T-cell (primary cell): ENCODE results near the gene MTM1. TPM values are rescaled to one million over a fixed set of nuclear protein-coding genes. Genes with fewer than 3 reads are reported as not detected.

Experiments used
- ATAC-seq, 4 experiments: fragments of 200-7000 bp in 3 of 4; fragments of 150-1000 bp in 1 of 4; cut with Tn5 transposase; replicated peaks in 1 of 4; 1 replicate in 3 of 4; 2 replicates in 1 of 4; pipeline ENCODE4 v1.10.0; 2021; ENCODE audit warnings: moderate library complexity in 3 of 4, mild to moderate bottlenecking in 2 of 4, moderate number of reproducible peaks in 1 of 4
- CTCF ChIA-PET, 2 donors: fragments of 300-600 bp; sonication (Branson Sonifier 250); formaldehyde crosslinking; loops; one replicate each; lab custom pipeline; 2022; ENCODE audit warnings: antibody characterized with exemption in 2 of 2; lab: Charles Lee
- POLR2A ChIA-PET, 2 donors: fragments of 300-600 bp; sonication (Branson Sonifier 250); formaldehyde crosslinking; loops; one replicate each; lab custom pipeline; 2022; ENCODE audit warnings: antibody characterized with exemption in 2 of 2; lab: Charles Lee
- DNase-seq, 35 experiments: peaks; one replicate each; pipeline versions ENCODE4 v3.0.0 to v3.0.0-alpha.2; 2013 to 2023
- H3K27ac ChIP-seq: one replicate; pipeline ENCODE4 v1.5.1; 2013; ENCODE audit warnings: low read length
- H3K27me3 ChIP-seq, 2 experiments: replicated peaks in 1 of 2; 1 replicate in 1 of 2; 2 replicates in 1 of 2; pipeline versions ENCODE4 v1.6.1 to v1.7.0; 2013; ENCODE audit warnings: low read length in 1 of 2, mixed read lengths in 1 of 2; ENCODE audit not compliant: control insufficient read depth in 2 of 2, insufficient read depth in 2 of 2; ENCODE audit errors: extremely low read depth in 1 of 2
- H3K36me3 ChIP-seq, 2 donors: 1 replicate in 1 of 2; 2 replicates in 1 of 2; pipeline versions ENCODE4 v1.6.1 to v1.7.0; 2013; ENCODE audit warnings: low read length in 1 of 2; ENCODE audit not compliant: control insufficient read depth in 2 of 2, insufficient read depth in 1 of 2; ENCODE audit errors: extremely low read depth in 1 of 2
- H3K4me1 ChIP-seq, 2 experiments: 1 replicate in 1 of 2; 2 replicates in 1 of 2; pipeline versions ENCODE4 v1.6.1 to v1.7.0; 2013; ENCODE audit warnings: low read length in 2 of 2, mixed read lengths in 1 of 2; ENCODE audit not compliant: insufficient read depth in 2 of 2, control insufficient read depth in 1 of 2; ENCODE audit errors: extremely low read depth in 1 of 2
- H3K4me3 ChIP-seq, 2 donors: 1 replicate in 1 of 2; 2 replicates in 1 of 2; pipeline versions ENCODE4 v1.5.1 to v1.7.0; 2013; ENCODE audit warnings: mild to moderate bottlenecking in 2 of 2, low read length in 1 of 2, moderate library complexity in 1 of 2; ENCODE audit not compliant: control insufficient read depth in 1 of 2; ENCODE audit errors: extremely low read depth in 1 of 2
- H3K9me3 ChIP-seq: 2 replicates; pipeline ENCODE4 v1.7.0; 2013
- H3K27ac Mint-ChIP-seq, 2 donors: one replicate each; pipeline ENCODE4 v1.8.0; 2020 to 2021; ENCODE audit warnings: mild to moderate bottlenecking in 2 of 2, mixed read lengths in 2 of 2
- H3K27me3 Mint-ChIP-seq, 2 donors: one replicate each; pipeline ENCODE4 v1.8.0; 2021 to 2022; ENCODE audit warnings: mixed read lengths in 2 of 2
- H3K36me3 Mint-ChIP-seq: one replicate; pipeline ENCODE4 v1.8.0; 2021; ENCODE audit warnings: mixed read lengths
- H3K4me1 Mint-ChIP-seq, 3 donors: one replicate each; pipeline ENCODE4 v1.8.0; 2020 to 2022; ENCODE audit warnings: mixed read lengths in 3 of 3, mild to moderate bottlenecking in 1 of 3
- H3K4me3 Mint-ChIP-seq, 3 donors: one replicate each; pipeline ENCODE4 v1.8.0; 2020 to 2022; ENCODE audit warnings: mild to moderate bottlenecking in 3 of 3, mixed read lengths in 3 of 3, moderate library complexity in 3 of 3
- H3K9me3 Mint-ChIP-seq, 3 donors: one replicate each; pipeline ENCODE4 v1.8.0; 2020 to 2022; ENCODE audit warnings: mixed read lengths in 3 of 3
- WGBS: methylation state at CpG from one replicate; pipeline ENCODE4 v1.1.5; 2013; ENCODE audit warnings: missing lambda C conversion rate; ENCODE audit not compliant: insufficient coverage; 5-methylcytosine and 5-hydroxymethylcytosine counted together
- total RNA-seq, 35 experiments: library from RNA in 6 of 35; stranded (reverse) in 6 of 35; fragments of 120-200 nt in 1 of 35; gene quantifications; one replicate each; pipeline versions ENCODE4 v1.2.1 to v1.2.4 and lab custom pipeline; 2013 to 2026

MTM1 gene
- total RNA-seq, 5 donors from 2014 or later (not counting 1 experiment from before 2014, with no cell fraction given) = 15.8 to 29.7 (median 20.3) TPM

DNA sequence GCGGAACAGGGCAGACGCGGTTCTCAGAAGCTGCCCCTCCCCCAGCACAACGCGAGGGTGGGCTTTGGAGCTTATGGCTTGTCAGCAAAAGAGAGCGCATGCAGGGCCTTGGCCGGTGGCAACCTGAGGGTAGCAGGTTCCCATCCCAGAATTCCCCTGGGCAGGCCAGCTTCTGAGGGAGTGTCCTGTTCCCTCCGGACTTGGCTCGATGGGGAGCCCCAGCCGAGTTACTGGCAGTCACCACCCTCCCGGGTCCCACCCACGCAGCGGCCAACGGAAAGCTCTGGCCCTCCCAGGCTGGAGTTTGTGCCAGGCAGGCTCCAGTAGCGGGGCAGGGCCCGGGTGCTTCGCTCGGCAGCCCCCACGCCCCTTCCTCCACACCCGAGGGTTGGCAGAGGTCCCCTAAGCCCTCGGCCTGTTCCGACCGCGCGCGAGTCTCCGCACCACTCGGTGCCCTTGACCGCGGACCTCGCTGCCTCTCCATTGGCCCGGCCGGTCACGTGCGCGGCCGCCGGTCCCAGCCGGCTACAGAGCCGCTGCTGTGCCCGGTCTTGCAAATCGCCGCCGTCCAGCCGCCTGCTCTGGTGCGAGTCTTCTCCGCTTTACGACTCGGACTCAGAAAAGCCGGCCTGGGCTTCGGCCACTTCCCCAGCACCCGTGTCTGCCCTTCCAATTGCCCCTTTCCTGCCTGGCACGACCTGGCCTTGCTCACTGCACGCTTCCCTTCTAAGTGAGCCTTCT is 20.9 kb upstream of the MTM1 start:
- peak in 1 of 4 experiments; percentile 14 for ATAC-seq
- Mint-ChIP-seq H3K9me3 (no peaks in the 10 kb centered on the region), H3K27me3 (peaks cover 0 to 9% of the 10 kb centered on the region in 2 donors), H3K4me3 (peak overlapping the region; percentile 63 to 76 (median 69)), H3K4me1 (peaks cover 19 to 29% (median 25%) of the 10 kb centered on the region in 3 donors), H3K27ac (peak overlapping the region in 1 of 2 donors; percentile 66), H3K36me3 (no peaks in the 10 kb centered on the region)
- H3K27ac ChIP-seq = peak overlapping the region; percentile 44
- POLR2A ChIA-PET = no interaction called here
- peaks cover 2 to 38% of the 10 kb centered on the region in 2 experiments for H3K4me1 ChIP-seq
- peak overlapping the region; percentile 2 to 41 for H3K4me3 ChIP-seq
- DNase-seq = peak in 1 of 35 experiments; percentile 17
- no peaks in the 10 kb centered on the region for H3K27me3 ChIP-seq
- CTCF ChIA-PET = no interaction called here
- no peaks in the 10 kb centered on the region for H3K36me3 ChIP-seq
- no peaks in the 10 kb centered on the region for H3K9me3 ChIP-seq
- WGBS = 20% methylated on average over 41 of the region's 54 CpGs

DNA sequence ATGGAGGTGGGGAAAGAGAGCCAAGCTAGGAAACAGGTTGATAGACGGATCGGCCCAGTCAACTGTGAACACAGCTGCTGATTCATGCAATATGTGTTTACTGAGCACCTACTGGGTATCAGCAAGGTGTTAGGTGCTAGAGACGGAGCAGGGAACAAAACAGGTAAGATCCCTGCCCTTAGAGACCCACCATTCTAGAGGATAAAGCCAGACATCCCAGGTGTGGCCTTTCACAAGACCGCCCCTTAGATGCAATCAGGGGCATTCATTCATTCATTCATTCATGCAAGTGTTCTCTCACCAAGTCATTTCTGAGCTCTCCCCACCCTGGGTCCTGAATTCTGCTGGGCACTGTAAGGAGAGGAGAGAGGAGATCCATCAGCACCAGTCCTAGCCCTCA is 20.2 kb upstream of the MTM1 start:
- ChIA-PET POLR2A (no interaction called here), CTCF (no interaction called here)
- WGBS = 100% methylated on average over 1 of the region's 4 CpGs
- H3K4me3 Mint-ChIP-seq = peak overlapping the region; percentile 63 to 69 (median 67)
- peaks cover 19 to 29% (median 25%) of the 10 kb centered on the region in 3 donors for H3K4me1 Mint-ChIP-seq
- H3K27me3 Mint-ChIP-seq = peaks cover 0 to 9% of the 10 kb centered on the region in 2 donors
- H3K9me3 Mint-ChIP-seq = no peaks in the 10 kb centered on the region
- peak overlapping the region in 1 of 2 donors; percentile 66 for H3K27ac Mint-ChIP-seq
- ATAC-seq = no peak
- H3K27me3 ChIP-seq = no peaks in the 10 kb centered on the region
- no peak overlapping the region for H3K27ac ChIP-seq
- H3K9me3 ChIP-seq = no peaks in the 10 kb centered on the region
- peak overlapping the region in 1 of 2 donors; percentile 41 for H3K4me3 ChIP-seq
- no peaks in the 10 kb centered on the region for H3K36me3 ChIP-seq
- peaks cover 2 to 38% of the 10 kb centered on the region in 2 experiments for H3K4me1 ChIP-seq
- no peak for DNase-seq
- H3K36me3 Mint-ChIP-seq = no peaks in the 10 kb centered on the region

DNA sequence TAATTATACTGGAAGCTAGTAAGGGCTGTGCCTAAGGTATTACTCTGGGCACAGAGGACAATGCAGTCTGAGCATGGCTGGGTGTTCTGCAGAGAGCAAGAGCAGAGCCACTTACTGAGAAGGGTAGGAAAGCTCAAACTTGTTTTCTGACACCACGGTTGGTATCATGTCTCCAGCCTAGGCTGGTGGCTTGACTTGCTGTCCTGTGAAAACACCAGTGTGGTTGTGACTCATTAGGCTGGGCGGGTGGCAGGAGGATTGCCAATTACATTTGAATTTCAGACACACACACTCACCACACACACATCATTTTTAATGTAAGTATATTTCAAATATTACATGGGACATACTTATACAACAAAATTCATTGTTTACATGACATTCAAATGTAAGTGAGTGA is 19.7 kb upstream of the MTM1 start:
- Mint-ChIP-seq H3K27me3 (peaks cover 0 to 12% of the 10 kb centered on the region in 2 donors), H3K36me3 (no peaks in the 10 kb centered on the region), H3K27ac (no peak overlapping the region), H3K4me1 (peaks cover 19 to 29% (median 25%) of the 10 kb centered on the region in 3 donors), H3K9me3 (no peaks in the 10 kb centered on the region), H3K4me3 (peak overlapping the region in 2 of 3 donors; percentile 63 to 69)
- Histone ChIP-seq H3K36me3 (no peaks in the 10 kb centered on the region), H3K9me3 (no peaks in the 10 kb centered on the region), H3K27me3 (no peaks in the 10 kb centered on the region), H3K27ac (no peak overlapping the region), H3K4me3 (no peak overlapping the region), H3K4me1 (peaks cover 2 to 38% of the 10 kb centered on the region in 2 experiments)
- no peak for ATAC-seq
- ChIA-PET POLR2A (no interaction called here), CTCF (no interaction called here)
- no CpG with 5 or more reads among the region's 2 CpGs for WGBS
- DNase-seq = no peak

DNA sequence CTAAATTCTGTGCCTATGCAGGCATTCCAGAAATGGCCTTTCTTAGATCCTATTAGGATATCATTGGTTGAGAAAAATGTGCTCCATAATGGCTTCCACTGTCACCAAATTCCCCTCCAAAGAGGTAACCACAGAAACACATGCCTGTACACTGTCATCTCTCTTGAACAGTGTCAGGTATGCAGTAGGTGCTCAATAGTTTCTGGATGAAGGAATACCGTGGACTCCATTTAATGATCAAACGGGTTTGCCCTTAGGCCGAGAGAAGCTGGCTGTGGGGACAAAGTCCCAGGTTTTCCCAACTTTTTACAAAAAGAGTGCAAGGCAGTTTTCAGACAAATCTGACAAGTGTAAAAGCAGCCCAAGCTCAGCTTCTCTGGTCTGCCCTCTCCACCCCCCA is 16.5 kb upstream of the MTM1 start:
- no CpG with 5 or more reads among the region's 3 CpGs for WGBS
- Mint-ChIP-seq H3K27me3 (peaks cover 0 to 15% of the 10 kb centered on the region in 2 donors), H3K4me3 (no peak overlapping the region)

DNA sequence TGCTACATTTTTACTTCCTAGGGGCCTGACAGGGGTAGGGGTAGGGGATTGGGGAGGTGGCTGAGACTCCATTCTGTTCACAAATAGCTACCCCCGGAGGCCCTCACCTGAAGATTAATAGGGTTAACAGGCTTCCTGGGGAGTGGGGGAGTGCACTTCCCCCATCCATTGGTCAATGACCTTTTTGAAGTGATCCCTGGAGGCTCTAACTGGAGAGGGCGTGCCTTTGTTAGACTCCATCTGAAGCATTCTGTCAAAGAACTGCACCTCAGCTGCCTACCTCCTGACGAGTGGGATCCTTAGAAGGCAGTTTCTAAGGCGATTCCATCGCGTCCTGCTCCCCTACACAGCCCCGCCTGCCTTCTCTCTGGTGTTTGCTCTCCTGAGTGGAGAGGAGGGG is 10.0 kb upstream of the MTM1 start:
- H3K27me3 Mint-ChIP-seq = peaks cover 0 to 13% of the 10 kb centered on the region in 2 donors
- ATAC-seq = no peak
- H3K9me3 Mint-ChIP-seq = no peaks in the 10 kb centered on the region
- H3K4me3 ChIP-seq = no peak overlapping the region
- no peak overlapping the region for H3K27ac ChIP-seq
- no peaks in the 10 kb centered on the region for H3K36me3 Mint-ChIP-seq
- no CpG with 5 or more reads among the region's 7 CpGs for WGBS
- H3K9me3 ChIP-seq = no peaks in the 10 kb centered on the region
- no peaks in the 10 kb centered on the region for H3K4me1 ChIP-seq
- no peaks in the 10 kb centered on the region for H3K4me1 Mint-ChIP-seq
- H3K27me3 ChIP-seq = no peaks in the 10 kb centered on the region
- ChIA-PET POLR2A (no interaction called here), CTCF (no interaction called here)
- no peak overlapping the region for H3K27ac Mint-ChIP-seq
- no peak overlapping the region for H3K4me3 Mint-ChIP-seq
- H3K36me3 ChIP-seq = no peaks in the 10 kb centered on the region
- no peak for DNase-seq

More for the DNA sequence above, 16.5 kb upstream of the MTM1 start:
- POLR2A ChIA-PET = interaction anchor here in 1 of 2 donors (0.6 kb wide), 1 partner anchor 214 kb away, joined by 3 read pairs; no protein-coding TSS in a partner anchor
- DNase-seq = no peak
- H3K27me3 ChIP-seq = no peaks in the 10 kb centered on the region
- peaks cover 8 to 13% (median 12%) of the 10 kb centered on the region in 3 donors for H3K4me1 Mint-ChIP-seq
- H3K27ac ChIP-seq = no peak overlapping the region
- H3K36me3 ChIP-seq = no peaks in the 10 kb centered on the region
- H3K9me3 ChIP-seq = no peaks in the 10 kb centered on the region
- CTCF ChIA-PET = no interaction called here
- peaks cover 0 to 24% of the 10 kb centered on the region in 2 experiments for H3K4me1 ChIP-seq
- H3K27ac Mint-ChIP-seq = no peak overlapping the region
- H3K4me3 ChIP-seq = no peak overlapping the region
- no peak for ATAC-seq
- no peaks in the 10 kb centered on the region for H3K9me3 Mint-ChIP-seq
- no peaks in the 10 kb centered on the region for H3K36me3 Mint-ChIP-seq

DNA sequence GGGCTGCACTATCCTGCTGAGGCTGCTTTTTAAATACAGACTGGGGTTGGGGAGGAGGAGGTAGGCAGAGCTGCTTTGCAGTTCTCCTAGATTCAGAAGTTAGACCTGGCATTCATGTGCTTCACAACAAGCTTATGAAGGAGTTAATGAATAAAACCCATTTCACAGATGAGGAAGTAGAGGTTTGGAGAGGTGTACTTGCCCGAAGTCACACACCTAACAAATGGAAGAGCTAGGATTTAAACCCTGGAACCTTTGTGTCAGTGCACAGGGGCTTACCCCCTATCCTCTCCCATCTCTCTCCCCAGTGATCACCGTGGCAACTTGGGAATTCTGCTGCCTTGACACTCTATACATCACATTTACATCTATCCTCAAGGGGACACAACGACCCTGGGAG is 3.6 kb upstream of the MTM1 start:
- Mint-ChIP-seq H3K27me3 (peaks cover 0 to 13% of the 10 kb centered on the region in 2 donors), H3K27ac (no peak overlapping the region), H3K36me3 (no peaks in the 10 kb centered on the region), H3K4me1 (peaks cover 6 to 11% (median 10%) of the 10 kb centered on the region in 3 donors), H3K9me3 (no peaks in the 10 kb centered on the region), H3K4me3 (no peak overlapping the region)
- Histone ChIP-seq H3K27me3 (no peaks in the 10 kb centered on the region), H3K4me1 (peaks cover 0 to 13% of the 10 kb centered on the region in 2 experiments), H3K4me3 (no peak overlapping the region), H3K27ac (no peak overlapping the region), H3K36me3 (no peaks in the 10 kb centered on the region), H3K9me3 (no peaks in the 10 kb centered on the region)
- no peak for ATAC-seq
- POLR2A ChIA-PET = no interaction called here
- CTCF ChIA-PET = no interaction called here
- DNase-seq = no peak
- WGBS = no CpG with 5 or more reads among the region's 3 CpGs
